Nephron progenitor cell (in vitro differentiated cells): ENCODE measurements around the gene CHKA.

ENCODE experiments used
- DNase-seq: peaks from one replicate; pipeline ENCODE4 v3.0.0; 2021
- H3K27ac Mint-ChIP-seq: 2 replicates; pipeline ENCODE4 v1.8.0; 2021; ENCODE audit warnings: mild to moderate bottlenecking, moderate library complexity, mixed read lengths
- H3K27me3 Mint-ChIP-seq: 2 replicates; pipeline ENCODE4 v1.8.0; 2021; ENCODE audit warnings: mild to moderate bottlenecking, low read depth, mixed read lengths; ENCODE audit not compliant: poor library complexity
- H3K36me3 Mint-ChIP-seq: 2 replicates; pipeline ENCODE4 v1.8.0; 2021; ENCODE audit warnings: low read depth, mixed read lengths
- H3K4me1 Mint-ChIP-seq: 2 replicates; pipeline ENCODE4 v1.8.0; 2021; ENCODE audit warnings: mixed read lengths
- H3K4me3 Mint-ChIP-seq: 2 replicates; pipeline ENCODE4 v1.8.0; 2021; ENCODE audit warnings: mild to moderate bottlenecking, moderate library complexity, mixed read lengths
- H3K9me3 Mint-ChIP-seq: 2 replicates; pipeline ENCODE4 v1.8.0; 2021; ENCODE audit warnings: mild to moderate bottlenecking, moderate library complexity, mixed read lengths
- TF ChIP-seq, protein P1 (sequence below): fragments of 200-600 bp; sonication (generic); IDR thresholded peaks from 2 replicates; pipeline ENCODE4 v1.5.0; 2021; ENCODE audit warnings: antibody characterized with exemption

The CHKA gene

DNA sequence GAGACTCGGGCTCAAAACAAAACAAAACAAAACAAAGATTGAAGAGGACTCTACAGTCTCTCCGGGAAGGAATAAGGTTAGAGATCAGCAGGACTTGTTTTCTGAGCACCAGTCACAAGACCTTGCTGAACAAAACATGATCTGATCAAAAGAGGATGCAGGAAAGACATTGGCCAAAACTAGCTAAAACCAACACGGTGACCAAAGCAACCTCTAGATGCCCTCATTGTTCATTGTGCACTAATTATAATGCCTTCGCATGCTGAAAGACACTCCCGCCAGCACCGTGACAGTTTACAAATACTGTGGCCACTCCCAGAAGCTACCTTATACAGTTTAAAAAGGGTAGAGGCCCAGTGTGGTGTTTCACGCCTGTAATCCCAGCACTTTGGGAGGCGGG lies 15.7 kb upstream of the CHKA start:
- DNase-seq: no peak
- no peak overlapping the region for H3K4me3 Mint-ChIP-seq
- H3K27me3 Mint-ChIP-seq: peaks cover 6% of the 10 kb centered on the region
- peaks cover 23% of the 10 kb centered on the region for H3K36me3 Mint-ChIP-seq
- peaks cover 50% of the 10 kb centered on the region for H3K9me3 Mint-ChIP-seq
- H3K4me1 Mint-ChIP-seq: peaks cover 9% of the 10 kb centered on the region
- no peak overlapping the region for H3K27ac Mint-ChIP-seq
- TF ChIP-seq, protein P1, sequence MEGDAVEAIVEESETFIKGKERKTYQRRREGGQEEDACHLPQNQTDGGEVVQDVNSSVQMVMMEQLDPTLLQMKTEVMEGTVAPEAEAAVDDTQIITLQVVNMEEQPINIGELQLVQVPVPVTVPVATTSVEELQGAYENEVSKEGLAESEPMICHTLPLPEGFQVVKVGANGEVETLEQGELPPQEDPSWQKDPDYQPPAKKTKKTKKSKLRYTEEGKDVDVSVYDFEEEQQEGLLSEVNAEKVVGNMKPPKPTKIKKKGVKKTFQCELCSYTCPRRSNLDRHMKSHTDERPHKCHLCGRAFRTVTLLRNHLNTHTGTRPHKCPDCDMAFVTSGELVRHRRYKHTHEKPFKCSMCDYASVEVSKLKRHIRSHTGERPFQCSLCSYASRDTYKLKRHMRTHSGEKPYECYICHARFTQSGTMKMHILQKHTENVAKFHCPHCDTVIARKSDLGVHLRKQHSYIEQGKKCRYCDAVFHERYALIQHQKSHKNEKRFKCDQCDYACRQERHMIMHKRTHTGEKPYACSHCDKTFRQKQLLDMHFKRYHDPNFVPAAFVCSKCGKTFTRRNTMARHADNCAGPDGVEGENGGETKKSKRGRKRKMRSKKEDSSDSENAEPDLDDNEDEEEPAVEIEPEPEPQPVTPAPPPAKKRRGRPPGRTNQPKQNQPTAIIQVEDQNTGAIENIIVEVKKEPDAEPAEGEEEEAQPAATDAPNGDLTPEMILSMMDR: no peak

DNA sequence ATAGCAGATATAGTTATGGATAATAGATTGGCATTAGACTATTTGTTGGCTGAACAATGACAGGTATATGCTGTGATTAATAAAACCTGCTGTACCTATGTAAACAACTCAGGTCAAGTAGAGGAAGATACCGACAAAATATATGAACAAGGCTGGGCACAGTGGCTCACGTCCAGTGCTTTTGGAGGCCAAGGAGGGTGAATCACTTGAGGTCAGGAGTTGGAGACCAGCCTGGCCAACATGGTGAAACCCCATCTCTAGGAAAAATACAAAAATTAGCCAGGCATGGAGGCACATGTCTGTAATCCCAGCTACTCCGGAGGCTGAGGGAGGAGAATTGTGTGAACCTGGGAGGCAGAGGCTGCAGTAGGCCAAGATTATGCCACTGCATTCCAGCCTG lies 14.0 kb upstream of the CHKA start:
- DNase-seq: no peak
- peaks cover 5% of the 10 kb centered on the region for H3K4me1 Mint-ChIP-seq
- peaks cover 25% of the 10 kb centered on the region for H3K36me3 Mint-ChIP-seq
- TF ChIP-seq, protein P1: no peak
- no peak overlapping the region for H3K4me3 Mint-ChIP-seq
- H3K27ac Mint-ChIP-seq: no peak overlapping the region
- peaks cover 10% of the 10 kb centered on the region for H3K27me3 Mint-ChIP-seq
- peaks cover 67% of the 10 kb centered on the region for H3K9me3 Mint-ChIP-seq

DNA sequence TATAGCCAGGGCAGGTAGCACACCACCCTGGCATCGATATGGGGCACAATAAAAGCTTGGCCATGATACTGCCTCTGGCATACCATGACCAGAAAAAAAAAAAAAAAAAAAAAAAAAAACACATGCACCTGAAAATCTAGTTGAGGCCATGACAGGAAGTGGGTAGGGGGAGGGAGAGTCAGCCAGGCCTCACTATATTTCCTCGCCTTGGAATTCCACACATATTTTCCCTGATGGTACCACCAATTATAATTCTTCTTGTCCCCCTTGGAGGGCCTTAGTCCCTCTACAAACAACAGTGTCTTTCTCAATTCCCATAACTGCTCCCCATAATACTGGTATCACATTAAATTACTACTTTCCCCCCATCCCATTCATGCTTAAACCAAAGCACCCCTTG lies 12.6 kb upstream of the CHKA start:
- H3K27ac Mint-ChIP-seq: no peak overlapping the region
- peaks cover 80% of the 10 kb centered on the region for H3K9me3 Mint-ChIP-seq
- H3K4me3 Mint-ChIP-seq: no peak overlapping the region
- no peak for DNase-seq
- peaks cover 4% of the 10 kb centered on the region for H3K4me1 Mint-ChIP-seq
- H3K36me3 Mint-ChIP-seq: peaks cover 29% of the 10 kb centered on the region
- peaks cover 18% of the 10 kb centered on the region for H3K27me3 Mint-ChIP-seq
- TF ChIP-seq, protein P1: no peak

DNA sequence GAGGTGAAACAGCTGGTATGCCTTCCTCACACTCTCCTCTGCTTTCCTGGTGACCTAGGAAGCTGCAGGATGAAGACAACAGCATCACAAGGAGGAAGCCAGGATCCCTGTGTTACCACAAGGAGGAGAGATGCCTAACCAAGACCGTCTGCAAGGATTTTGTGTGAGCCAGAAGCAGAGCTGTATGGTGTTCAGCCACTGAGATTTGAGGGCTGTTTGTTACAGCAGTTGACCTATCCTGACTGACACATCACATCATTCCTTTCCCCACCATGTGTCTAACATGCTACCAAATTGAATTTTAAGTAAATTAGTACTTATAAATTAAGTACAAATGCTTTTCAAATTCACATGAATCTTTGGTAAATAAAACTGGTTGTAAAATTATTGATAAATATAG lies 8.9 kb upstream of the CHKA start:
- peaks cover 20% of the 10 kb centered on the region for H3K27me3 Mint-ChIP-seq
- DNase-seq: no peak
- TF ChIP-seq, protein P1: no peak
- H3K36me3 Mint-ChIP-seq: peaks cover 28% of the 10 kb centered on the region
- peak overlapping the region; percentile 68 for H3K4me3 Mint-ChIP-seq
- H3K4me1 Mint-ChIP-seq: peaks cover 17% of the 10 kb centered on the region
- peaks cover 60% of the 10 kb centered on the region for H3K9me3 Mint-ChIP-seq
- no peak overlapping the region for H3K27ac Mint-ChIP-seq

DNA sequence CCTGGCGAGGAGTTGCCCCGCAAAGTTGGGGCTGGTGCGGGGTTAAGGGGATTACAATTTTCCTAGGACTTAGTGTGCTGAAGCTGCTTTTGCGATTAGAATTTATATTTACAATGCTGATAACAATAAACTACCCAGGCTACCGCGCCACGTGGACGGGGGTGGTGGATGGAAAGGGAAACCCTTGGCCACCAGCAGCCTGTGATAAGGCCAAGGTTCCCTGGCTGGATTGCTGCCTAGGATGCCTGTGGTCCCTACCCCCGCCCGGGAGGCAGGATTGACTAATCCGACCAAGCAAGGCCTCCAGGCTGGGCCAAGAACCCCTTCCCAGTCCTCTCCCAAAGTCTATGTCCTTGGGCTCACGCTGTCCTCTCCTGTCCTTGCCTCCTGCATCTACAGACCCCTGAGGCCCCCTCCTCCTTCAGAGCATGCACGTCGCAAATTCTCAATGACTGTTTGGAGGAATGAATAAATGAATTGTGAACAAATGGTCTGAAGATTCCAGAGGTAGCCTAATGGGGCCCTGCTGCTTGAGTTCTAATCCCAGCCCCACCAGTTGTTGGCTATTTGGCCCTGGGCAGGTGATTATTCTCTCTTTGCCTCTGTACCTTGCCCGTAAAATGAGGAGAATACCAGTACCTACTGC lies 7.6 kb upstream of the CHKA start:
- TF ChIP-seq, protein P1: no peak
- Mint-ChIP-seq H3K4me1 (peaks cover 17% of the 10 kb centered on the region), H3K4me3 (peak overlapping the region; percentile 68), H3K27me3 (peaks cover 20% of the 10 kb centered on the region), H3K9me3 (peaks cover 47% of the 10 kb centered on the region), H3K27ac (no peak overlapping the region), H3K36me3 (peaks cover 17% of the 10 kb centered on the region)
- DNase-seq: no peak
